NCI-H1048 (cell line): ENCODE data around the gene FUNDC2.
"Not testable (repeated sequence)": the region's sequence is repeated elsewhere in the genome, so short reads cannot be mapped to it uniquely, and the experiment has no call there.

Experiments
- DNase-seq: peaks from one replicate; lab custom pipeline; 2025; lab: John Stamatoyannopoulos, UW

The FUNDC2 gene, protein sequence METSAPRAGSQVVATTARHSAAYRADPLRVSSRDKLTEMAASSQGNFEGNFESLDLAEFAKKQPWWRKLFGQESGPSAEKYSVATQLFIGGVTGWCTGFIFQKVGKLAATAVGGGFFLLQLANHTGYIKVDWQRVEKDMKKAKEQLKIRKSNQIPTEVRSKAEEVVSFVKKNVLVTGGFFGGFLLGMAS

DNA sequence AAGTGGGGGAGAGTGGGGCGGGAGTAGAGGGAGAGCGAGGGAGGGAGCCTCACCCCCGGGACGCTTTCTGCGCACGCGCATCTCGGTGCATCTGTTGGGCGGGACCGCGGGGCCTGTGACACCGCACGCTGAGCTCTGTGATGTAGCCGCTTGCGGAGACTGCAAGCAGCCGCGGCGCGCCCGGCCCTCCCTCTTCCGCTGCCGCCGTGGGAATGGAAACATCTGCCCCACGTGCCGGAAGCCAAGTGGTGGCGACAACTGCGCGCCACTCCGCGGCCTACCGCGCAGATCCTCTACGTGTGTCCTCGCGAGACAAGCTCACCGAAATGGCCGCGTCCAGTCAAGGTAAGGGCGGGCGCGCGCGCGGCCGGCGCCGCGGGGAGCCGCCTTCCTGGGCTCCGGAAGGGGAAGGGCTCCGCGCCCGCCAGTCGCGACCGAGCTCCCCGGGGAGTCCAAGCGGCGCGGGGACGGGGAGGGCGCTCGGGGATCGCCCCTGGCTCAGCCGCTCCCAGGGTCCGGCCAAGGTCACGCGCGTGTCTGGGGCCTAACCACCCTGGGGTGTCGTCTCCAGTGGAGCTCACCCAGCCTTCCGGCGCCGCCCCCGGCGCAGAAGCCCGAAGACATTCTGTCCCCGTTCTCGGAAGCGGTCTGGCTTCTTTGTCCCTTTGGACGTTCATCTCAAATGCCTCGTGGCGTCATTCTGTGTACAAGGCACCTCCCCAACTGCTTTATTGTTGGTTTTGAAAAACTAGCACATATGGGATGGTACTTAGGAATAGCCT is at the start of gene FUNDC2:
Gene FUNDC2, plus strand, starts transcription at position 118 of the 782 bp plus-strand sequence. Its CDS starts 95 bp downstream, at position 213.
- peak; percentile 60 for DNase-seq

DNA sequence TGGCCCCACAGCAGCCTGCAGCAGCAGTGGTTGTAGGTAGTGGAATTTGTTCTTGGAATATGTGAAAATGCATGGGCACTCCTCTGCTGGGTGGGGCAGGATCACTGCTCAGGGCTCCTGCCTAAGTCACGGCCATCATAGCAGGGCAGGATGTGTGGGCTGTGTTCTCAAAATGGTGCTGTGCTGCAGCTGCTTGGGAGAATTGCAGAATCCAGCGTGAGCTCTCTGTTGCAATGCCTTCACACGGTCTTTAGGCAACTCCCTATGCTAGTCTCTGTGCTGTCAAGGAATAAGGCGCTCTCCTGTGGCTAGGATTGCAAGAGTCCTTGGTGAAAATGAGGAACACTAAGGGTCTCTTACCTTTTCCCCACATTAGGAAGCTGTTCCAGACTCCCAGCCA is 47.0 kb upstream of the FUNDC2 start:
- no peak for DNase-seq

DNA sequence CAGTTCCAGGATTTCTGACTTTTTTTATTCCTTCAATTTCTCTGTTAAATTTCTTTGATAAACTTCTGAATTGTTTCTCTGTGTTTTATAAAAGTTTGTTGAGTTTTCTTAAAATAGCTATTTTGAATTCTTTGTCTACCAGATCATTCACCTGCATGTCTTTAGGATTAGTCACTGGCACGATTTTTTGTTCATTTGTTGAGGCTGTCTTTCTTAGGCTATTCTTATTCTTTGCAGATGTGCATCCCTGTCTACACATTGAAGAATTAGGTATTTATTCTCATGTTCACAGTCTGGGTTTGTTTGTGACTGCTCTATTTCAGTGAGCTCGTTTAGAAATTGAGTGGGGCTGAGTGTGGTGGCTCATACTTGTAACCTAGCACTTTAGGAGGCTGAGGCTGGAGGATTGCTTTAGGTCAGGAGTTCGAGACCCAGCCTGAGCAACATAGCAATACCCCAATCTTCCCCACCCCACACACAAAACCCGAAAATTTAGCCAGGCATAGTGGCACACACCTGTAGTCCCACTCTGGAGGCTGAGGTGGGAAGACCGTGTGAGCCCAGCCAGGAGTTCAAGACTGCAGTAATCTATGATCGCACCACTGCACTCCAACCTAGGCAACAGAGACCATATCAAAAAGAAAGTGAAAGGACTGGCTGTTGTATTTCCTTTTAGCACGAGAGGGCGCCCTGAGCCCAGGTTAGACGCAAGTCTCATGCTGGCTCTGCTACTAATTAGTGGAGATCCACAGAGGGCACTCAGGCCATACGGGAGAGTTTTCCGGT is 46.1 kb upstream of the FUNDC2 start:
- DNase-seq, result peak; percentile 19

DNA sequence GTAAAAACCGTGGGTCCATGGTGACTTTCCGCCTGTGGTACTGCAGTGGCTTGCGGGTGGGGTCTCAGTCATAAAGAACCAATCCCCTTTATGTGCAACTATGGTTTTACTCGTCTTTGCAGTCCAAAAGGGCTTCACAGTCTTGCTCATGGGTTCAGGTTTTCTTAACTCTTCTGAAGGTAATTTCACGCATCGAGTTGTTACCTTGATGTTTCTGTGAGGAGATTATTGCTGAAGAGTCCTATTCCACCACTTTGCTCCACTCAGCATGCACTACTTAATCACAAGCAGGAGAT is 45.6 kb upstream of the FUNDC2 start:
- DNase-seq, result no peak

DNA sequence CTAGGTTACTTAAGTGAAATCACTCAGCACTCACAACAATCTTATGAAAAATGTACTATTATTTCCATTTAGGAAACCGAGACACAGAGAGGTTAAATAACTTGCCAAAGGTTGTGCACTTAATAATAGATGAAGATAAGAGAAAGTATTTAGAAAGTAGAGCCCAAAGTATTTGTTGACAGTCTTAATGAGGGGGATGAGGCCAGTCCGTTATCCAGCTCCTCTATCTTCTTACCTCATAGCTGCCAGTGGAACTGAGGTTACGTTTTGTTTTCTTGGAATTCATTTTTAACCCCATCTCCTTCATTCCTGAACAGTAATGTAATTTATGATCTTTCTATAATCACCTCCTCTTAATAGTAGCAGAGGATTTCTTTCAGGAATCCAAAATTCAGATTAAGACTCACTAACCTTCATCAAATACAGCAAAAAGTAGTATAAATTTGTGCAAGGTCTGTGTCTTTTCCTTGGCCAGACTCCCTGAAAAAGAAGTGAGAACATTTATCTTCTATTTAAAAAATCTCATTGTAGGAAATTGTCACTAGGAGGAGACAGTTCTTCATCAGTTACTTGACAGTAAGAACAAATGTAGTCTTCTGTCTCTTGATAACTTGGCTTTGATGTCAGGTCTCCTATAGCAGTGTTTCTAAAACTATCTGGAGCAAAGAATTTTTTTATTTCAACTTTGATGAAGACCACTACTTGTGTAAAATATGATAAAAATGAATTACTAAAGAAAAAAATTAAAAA is 39.6 kb upstream of the FUNDC2 start:
- DNase-seq, result no peak

DNA sequence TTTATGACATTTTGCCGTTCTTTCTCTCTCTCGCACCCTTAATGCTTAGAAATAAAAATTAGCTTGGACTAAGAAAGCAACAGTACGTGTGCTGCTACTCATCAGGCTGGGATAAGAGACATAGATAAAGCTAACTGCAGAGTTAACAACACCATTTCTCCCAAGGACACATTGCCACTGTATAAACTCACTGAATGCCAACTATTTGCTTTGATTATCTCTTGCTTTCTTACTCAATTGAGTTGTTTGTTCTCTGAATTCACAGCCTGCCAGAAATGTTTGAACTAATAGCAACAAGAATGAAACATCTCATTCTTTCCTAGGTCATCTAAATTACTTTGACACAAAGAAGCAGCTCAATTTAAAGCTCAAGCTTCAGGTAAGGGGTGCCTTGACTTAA is 38.7 kb upstream of the FUNDC2 start:
- no peak for DNase-seq

DNA sequence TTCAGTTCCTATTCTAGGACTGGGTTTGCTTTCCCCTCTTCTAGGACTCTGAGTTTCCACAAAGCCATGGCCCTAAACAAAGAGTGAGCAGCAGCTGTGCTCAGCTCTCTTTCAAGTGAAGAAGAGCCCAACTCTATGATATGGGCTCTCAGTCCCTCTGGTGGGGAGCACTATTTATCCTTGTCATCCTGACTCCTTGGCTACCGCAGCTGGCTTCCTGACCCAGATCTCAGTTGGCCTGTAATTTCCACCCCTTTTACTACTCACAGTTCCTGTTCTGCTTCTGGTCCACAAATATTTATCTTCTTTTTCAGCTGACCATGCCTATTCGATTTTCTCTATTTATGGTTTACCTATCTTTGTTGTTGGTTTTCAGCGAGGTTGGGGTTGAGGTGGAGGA is 37.9 kb upstream of the FUNDC2 start:
- no peak for DNase-seq

DNA sequence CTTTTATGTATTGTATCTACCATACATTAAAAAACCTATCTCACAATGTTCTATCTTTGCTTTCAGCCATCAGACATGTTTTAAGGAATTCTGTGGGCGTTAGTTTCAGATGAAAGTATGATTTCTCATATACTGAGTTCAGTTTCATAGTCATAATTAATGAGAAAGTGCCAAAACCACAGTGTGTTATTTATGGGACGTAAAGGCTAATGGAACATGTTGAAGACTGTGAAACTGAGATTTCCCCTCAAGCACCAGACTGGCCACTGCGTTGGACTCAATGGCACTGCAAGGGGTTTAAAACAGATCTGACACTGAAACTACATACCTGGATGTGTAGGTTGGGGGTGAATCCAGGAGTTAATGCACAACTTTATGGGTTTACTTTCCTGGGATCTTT is 36.1 kb upstream of the FUNDC2 start:
- DNase-seq, result no peak

DNA sequence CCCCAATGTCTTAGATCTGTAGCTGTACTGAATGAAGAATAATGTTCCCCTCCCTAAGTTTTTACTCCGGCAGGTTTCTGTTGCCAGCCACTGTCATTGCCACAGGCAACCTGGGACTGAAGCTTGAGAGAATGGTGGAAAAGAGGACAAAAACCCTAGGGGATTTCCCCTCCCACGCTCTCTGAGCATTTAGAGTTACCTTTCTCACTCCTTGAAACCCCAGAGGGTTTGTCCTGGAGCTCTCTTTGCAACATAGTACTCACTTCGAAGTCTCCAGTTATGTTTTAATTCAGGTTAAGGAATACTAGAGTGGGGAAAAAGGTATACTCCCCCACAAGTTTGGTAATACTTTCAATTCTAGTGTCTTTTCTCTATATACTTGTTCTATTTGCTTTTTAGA is 35.6 kb upstream of the FUNDC2 start:
- no peak for DNase-seq

DNA sequence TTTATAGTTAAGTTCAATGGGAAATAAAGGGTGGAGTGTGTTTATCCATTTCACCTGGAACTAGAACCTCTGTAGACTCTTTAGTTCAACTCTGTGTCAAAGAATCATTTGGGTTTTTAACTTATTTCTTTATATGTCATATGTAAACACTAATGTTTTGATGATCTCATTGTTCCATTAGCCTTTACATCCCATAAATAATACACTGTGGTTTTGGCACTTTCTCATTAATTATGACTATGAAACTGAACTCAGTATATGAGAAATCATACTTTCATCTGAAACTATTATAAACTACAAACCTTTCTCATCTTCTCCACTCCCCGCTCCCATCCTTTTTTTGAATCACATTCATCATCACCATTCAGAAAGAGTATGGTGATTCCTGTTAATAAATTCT is 35.2 kb upstream of the FUNDC2 start:
- no peak for DNase-seq

DNA sequence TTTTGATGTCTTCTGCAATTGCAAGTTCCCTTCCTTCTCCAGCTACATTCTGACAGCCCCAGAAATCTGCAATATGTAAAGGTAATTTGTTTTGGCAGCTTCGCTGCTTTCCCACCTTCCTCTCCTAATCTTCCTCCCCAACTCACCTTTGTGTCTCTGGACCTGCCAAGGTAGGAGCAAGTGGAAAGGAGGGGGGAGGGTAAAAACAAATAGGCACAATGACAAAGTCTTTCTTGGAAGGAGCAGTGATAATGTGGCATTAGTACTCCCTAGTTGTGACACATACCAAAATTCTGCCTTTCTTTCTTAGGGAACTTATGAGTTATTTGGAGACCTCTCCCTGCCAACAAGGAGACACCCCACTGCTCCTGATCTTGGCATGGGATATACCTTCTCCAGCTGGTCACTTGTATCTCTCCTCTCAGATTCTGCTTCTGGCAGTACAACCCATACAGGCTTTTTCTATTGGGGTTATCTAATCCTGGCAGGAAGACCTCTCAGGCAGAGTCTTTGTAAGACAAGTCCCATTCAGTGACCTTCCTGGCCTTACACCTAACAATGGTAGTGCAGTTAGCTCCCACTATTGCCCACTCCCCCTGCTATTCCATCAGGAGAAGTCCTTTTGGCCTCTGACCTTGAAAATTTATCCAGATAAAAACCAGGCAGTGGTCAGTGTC is 28.3 kb upstream of the FUNDC2 start:
- DNase-seq, result no peak

DNA sequence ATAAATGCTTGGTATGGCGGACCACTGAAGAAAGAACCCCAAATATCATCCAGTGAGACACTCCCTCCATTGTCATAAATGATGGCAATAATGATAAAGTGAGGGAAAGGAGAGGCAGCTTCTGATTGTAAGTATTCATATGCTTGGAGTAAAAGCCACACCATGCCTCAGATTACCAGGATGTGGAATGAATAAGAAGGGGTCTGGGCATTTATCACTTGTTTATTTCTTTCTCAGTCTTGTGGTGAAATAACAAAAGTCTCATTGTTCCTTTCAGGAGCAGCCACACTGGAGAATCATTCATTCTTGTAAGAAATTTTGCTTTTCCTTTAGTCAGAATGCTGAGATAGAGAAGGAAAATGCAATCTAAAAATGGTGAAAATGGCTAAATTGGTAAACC is 25.8 kb upstream of the FUNDC2 start:
- no peak for DNase-seq

DNA sequence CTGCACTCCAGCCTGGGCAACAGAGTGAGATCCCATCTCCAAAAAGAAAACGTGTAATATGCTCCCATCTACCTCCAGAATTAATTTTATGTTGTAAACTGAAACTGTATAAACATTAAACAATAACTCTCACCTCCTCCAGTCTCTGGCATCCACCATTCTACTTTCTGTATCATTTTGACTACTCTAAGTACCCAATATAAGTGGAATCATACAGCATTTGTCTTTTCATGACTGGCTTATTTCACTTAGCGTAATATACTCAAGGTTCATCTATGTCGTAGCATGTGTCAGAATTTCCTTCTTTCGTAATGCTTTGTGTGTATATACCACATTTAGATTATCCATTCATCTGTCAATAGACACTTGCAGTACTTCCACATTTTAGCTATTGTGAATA is 24.8 kb upstream of the FUNDC2 start:
- DNase-seq, result no peak

DNA sequence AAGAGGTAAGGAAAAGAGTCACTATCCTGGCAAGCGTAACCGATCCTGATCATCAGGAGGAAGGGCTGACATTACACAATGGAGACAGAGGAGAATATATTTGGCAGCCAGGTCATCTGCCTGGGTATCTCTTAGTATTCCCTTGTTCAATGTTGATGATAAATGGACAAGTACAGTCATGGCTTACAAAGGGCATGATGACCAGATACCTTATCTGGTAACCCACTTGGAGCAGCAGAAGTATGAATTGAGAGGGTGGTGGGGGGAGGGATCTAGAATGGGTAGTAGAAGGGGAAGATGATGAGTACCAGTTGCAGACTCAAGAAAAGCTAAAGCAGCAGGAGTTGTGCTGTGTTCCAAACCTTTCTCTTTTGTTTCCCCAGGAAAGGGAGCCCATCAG is 21.5 kb upstream of the FUNDC2 start:
- DNase-seq, result no peak

DNA sequence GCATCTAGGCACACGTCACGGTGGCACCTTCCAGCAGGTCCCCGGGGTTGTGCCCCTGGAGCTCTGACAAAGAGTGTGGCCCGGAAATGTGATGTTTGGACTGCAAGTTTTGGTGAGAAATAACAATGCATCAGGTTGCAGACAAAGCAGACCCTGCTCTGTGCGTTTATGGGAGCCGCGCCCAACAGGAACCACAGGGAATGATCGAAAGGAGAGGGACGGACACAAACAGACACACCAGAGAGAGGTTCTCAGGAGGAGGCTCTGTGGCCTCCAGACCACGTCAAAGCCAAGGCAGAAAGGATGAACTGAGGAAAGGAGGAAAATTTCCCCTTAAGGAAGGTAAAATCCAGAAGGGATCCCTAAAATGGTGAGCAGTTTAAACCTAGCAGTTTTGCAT is 20.3 kb upstream of the FUNDC2 start:
- not testable (repeated sequence) for DNase-seq

DNA sequence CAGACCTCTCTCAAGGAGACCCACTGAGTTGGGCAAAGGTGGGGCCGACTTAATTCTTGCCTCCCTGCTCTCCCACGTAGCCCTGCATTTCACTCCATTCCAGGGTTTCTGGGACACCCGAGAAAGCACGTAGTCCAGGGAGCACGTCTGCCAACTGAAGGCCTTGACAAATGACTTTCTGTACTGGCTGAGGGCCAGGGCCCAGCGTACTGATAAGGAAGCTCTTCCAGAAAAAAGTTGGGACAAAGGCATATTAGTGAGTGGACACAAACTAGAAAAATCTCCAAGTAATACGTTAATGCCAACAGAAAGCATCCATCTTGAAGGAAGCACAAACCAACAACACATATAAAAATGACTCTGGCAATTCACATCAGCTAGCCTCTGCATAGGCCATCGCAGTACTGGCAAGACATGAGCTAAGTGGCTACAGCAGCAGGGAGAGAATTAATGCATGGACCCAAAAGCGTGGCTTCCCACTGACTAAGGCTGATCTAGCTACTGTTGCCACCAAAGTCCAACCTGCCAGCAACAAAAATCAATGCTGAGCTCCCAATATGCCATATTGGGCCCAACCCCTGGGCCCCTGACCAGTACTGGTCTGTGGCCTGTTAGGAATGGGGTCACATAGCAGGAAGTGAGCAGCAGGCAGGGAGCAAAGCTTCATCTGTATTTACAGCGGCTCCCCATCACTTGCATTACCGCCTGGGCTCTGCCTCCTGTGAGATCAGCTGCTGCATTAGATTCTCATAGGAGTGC is 19.6 kb upstream of the FUNDC2 start:
- not testable (repeated sequence) for DNase-seq

DNA sequence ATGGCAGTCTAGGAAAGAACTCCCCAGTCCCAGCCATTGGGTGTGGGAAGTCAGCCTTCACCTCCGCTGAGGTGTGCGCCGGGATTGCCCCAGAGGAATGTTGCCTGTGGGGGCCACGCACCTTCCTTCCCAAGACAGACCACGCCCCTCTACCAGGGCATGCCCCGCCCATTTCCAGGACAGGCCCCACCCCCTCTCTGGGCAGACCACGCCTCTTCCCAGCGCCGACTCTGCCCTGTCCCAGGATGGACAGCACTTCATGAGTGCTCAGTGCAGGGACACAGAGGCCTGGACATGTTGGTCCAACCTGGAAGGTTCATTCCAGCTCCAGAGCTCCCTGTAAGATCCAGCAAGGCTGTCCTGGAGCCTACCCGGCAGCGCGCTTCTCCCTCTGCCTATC is 18.1 kb upstream of the FUNDC2 start:
- DNase-seq, result not testable (repeated sequence)

DNA sequence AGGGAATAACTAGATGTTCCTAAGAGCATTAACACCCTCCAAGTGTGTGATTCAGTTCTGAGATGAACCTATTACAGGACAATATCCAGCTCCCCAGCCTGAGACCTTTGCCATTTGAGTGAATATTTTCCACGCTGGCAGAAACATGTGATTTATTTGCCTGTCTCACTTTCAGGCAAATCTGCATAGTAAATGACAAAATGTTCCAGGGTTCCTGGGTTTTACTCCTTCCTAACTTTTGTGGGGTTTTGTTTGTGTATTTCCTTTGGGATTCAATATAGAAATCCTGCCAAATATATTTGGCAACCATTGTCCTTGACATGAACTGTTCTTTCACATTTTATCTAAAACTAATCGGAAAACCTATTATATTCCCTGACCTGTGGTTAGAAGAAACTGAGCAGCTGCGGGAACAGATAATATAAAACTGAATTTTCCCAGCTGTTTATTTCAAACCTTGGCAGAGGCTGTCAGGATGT is 16.6 kb upstream of the FUNDC2 start:
- DNase-seq, result no peak

DNA sequence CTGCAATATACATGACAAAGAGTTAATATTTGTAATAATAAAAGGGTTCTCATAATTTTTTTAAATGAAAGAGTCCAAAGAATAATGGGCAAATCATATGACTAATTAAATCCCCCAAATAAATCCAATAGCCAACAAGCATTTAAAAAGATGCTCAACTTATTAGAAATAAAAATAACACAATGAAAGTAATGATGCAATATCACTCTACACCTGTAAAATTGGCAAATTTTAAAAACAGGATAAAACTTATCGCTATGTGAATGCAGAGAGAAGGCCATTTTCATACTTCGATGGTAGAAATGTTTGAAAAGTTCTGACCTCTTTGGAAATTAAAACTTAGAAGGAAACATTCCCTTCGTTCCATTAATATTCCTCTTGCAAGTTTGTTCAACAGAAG is 6.1 kb upstream of the FUNDC2 start:
- no peak for DNase-seq

DNA sequence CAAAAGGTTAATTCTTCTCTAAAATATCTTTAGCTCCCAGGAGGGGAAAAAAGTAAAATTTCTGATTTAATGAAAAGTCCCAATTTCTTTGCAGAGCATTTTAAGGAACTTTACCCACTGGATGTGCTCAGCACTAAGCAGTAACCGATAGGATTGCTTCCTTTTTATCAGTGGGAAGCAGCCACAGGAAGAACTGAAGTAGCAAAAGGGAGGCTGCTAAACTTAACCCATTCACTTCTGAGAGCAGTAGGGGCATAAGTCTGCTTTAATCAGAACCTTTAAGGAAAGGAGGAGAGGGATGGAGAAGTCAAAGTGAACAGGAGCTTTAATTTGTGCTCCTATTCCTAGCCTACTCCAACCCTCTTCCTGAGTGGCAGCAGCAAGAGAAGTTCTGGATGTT is 4.1 kb upstream of the FUNDC2 start, which contains the start of gene F8:
Gene F8, minus strand, starts transcription at position 139 of the 400 bp plus-strand sequence. CDS start 171 bp downstream, outside the sequence.
- no peak for DNase-seq
